GM19328 (cell line): Measurements from ENCODE around the gene CACNG8.

ENCODE experiments used
- ATAC-seq: cut with Tn5 transposase; IDR thresholded peaks from one replicate; pipeline ENCODE4 v1.9.1; 2021; ENCODE audit warnings: mild to moderate bottlenecking, moderate library complexity; ENCODE audit not compliant: unreplicated experiment

Gene CACNG8

GRCh38 chr19:53992211-53992610, 29.5 kb downstream of the CACNG8 start:
- ATAC-seq = no peak

DNA sequence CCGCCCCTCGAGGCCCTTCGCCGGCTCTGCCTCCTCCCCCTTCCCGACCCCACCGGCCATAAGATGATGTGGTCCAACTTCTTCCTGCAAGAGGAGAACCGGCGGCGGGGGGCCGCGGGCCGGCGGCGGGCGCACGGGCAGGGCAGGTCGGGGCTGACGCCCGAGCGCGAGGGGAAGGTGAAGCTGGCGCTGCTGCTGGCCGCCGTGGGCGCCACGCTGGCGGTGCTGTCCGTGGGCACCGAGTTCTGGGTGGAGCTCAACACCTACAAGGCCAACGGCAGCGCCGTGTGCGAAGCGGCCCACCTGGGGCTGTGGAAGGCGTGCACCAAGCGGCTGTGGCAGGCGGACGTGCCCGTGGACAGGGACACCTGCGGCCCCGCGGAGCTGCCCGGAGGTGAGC, 30.1 kb downstream of the CACNG8 start:
- no peak for ATAC-seq

- no peak for ATAC-seq
These were observed 30.7 kb downstream of the CACNG8 start for GRCh38 chr19:53993448-53993847.

GRCh38 chr19:53994811-53995210, 32.1 kb downstream of the CACNG8 start:
- ATAC-seq = no peak

DNA sequence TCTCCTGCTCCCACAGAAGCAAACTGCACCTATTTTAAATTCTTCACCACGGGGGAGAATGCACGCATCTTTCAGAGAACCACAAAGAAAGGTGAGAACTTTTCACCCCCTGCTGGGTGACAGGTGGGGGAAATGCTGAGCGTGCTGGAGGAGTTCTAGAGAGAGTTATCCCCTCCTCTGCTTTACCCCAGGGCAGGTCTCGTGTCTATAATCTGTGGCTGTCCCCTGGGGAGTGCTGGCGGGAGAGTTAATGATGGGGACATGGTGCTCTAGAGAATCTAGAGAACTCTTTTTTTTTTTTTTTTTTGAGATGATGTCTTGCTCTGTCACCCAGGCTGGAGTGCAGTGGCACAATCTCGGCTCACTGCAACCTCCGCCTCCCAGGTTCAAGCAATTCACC, 35.5 kb downstream of the CACNG8 start:
- ATAC-seq = no peak

DNA sequence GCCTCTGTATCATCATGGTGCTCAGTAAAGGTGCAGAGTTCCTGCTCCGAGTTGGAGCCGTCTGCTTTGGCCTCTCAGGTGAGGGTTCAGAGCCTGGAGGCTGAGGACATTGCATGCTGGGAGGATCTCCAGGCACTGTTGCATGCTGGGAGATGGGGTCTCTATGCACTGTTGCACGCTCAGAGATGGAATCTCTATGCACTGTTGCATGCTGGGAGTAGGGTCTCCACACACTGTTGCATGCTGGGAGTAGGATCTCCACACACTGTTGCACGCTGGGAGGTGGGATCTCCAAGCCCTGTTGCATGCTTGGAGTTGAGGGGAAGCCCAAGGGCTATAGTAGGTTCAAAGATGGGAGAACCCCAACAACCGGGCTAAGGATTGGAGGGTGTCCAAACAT, 37.0 kb downstream of the CACNG8 start:
- no peak for ATAC-seq

DNA sequence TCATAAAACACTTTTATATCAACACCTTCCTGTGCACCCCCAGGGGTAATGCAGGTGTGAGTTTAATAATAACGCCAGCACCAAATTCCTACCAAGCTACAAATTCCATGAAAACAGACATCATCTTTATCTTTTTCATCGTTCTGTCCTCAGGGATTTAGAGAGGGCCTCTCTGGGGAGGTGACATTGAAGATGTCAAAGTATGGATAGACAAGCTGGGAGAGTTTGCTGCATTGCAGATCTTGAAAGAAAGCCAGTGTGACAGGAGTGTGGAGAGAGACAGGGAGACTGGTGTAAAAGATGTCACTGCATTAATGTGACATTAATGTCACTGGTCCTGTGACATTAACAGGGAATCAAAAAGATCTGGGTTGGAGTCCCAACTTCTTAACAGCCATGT, 38.8 kb downstream of the CACNG8 start:
- ATAC-seq = no peak

- ATAC-seq = no peak
These were observed 40.0 kb downstream of the CACNG8 start for GRCh38 chr19:54002495-54003315.

GRCh38 chr19:54009440-54009839, 46.7 kb downstream of the CACNG8 start:
- ATAC-seq = no peak

DNA sequence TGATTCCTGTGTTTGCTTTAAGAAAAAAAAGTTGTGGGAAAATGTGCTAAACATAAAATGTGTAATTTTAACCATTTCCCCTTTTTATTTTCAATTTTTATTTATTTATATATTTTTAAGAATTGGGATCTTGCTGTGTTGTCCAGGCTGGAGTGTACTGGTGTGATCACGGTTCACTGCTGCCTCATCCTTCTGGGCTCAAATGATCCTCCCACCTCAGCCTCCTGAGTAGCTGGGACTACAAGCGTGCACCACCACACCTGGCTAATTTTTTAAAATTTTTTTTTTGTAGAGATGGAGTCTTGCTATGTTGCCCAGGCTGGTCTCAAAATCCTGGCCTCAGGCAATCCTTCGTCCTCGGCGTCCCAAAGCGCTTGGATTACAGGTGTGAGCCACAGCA, 47.7 kb downstream of the CACNG8 start:
- ATAC-seq = no peak

- ATAC-seq = no peak
These were observed 48.9 kb downstream of the CACNG8 start for GRCh38 chr19:54011507-54012211.

DNA sequence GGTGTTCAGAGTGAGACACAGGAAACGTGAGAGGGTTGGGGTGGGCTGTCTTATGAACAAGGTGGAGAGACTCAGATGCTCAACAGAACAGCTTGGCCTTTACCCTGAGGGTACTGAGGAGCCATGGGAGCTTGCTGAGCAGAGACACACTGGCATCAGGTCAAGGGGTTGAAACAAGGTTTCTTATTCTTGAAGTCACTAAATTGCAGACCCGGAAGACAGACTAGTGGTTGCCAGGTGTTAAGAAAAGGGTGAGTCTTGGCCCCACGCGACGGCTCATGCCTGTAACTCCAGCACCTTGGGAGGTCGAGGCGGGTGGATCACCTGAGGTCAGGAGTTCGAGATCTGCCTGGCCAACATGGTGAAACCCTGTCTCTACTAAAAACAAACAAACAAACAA, 51.1 kb downstream of the CACNG8 start:
- ATAC-seq = no peak

GRCh38 chr19:54014920-54015560, 52.3 kb downstream of the CACNG8 start:
- no peak for ATAC-seq

DNA sequence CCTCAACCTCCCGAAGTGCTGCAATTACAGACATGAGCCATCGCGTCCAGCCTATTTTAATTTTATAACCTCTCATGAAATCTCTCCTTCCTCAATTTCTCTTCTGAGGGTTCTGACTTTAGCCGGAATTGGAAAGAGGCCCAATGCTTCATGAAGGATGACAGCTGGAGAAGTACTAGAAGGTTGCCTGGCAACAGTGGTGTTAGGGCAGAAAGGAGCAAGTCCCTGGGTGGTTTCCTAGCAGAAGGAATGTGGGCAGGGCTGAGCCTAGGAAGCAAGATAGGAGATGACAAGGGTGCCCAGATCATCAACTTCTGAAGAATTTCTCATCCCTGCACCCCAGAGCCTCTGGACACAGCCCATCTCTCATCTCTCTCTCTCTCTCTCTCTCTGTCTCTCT, 54.5 kb downstream of the CACNG8 start:
- no peak for ATAC-seq

GRCh38 chr19:54021363-54021762, 58.6 kb downstream of the CACNG8 start:
- ATAC-seq = no peak

DNA sequence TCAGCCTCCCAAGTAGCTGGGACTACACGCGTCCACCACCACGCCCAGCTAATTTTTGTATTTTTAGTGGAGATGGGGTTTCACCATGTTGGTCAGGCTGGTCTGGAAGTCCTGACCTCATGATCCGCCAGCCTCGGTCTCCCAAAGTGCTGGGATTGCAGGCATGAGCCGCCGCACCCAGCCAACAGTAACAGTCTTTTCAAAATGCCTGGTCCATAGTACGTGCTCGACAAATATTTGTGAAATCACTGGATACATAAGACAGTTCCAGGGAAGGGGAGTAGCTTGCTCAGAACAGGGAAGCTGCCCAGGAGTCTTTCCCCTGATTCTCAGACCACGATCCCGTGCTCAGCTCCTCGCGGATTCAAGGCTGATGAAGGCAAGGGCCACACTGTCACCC, 59.2 kb downstream of the CACNG8 start:
- ATAC-seq = no peak

GRCh38 chr19:54023191-54023590, 60.5 kb downstream of the CACNG8 start:
- no peak for ATAC-seq

DNA sequence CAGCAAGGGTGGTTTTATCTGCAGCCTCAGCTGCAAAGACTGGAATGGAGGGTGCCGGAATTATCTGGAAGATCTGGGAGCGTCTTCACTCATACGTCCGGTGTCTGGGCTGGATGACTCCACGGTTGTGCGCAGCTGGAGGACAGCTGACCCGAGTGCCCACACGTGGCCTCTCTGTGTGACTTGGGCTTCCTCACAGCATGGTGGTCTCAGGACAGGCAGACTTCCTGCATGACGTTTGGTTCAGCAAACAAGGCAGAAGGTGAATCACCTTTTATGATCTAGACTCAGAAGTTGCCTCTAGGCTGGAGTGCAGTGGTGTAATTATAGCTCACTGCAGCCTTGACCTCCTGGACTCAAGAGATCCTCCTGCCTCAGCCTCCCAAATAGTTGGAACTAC, 61.9 kb downstream of the CACNG8 start:
- ATAC-seq = no peak

- no peak for ATAC-seq
These were observed 63.9 kb downstream of the CACNG8 start for GRCh38 chr19:54026656-54027055.

- no peak for ATAC-seq
These were observed 66.6 kb downstream of the CACNG8 start for GRCh38 chr19:54029301-54029700.

DNA sequence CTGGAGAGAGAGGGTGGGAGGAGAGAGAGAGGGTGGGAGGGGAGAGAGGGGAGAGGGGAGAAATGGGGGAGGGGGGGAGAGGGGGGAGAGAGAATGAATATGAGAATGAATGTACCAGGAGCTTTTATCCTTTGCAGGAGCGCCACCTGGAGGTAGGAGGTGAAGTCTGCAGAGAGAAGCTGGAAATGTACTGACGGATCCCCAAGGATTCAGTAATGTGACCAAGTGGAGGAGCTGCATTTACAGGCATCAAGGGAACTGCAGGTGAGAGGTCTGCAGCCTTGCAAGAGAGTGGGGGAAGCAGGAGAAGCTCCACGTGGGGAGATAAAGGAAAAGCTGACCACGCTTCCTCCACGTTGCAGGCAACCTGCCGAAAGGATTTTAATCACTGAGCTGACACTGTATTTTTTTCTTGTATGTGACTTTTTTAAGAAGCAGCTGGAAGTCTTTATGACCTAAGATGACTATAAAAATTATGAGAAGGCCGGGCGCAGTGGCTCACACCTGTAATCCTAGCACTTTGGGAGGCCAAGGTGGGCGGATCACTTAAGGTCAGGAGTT, 67.3 kb downstream of the CACNG8 start:
- no peak for ATAC-seq
